ENCODE results near the gene HIBCH.

DNA sequence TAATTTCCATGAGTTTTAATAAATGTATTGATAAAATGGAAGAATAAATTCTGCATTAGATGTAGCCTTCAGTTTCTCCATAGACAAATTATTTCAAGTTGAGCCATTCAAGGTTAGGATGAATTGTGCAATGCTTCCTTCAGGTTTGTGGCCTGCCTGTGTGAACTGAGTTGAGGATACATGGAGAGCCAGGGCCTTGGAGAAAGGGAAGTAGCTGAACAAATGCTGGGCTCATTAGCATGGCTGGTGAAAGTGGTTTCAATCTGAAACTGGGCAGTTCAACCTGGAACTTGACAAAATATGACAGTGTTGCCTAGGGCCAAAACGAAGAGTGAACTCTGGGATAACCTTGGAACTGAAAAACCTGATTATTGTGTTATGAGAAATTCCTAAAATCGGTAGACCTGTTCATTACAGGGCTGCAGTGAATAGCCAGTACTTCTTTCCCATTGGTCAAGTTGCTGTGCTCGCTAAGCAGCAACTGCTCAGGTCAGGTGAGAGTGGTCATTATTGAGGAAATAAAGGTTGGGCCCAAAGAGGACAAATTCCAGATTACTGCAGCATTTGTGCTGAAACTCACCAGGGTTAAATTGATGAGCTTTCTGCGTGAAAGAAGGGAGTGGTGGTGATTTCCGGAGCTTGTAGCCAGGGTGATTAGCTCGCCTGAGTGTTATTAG lies 36.5 kb upstream of the HIBCH start:
- TF ChIP-seq POLR2AphosphoS5 (IDR thresholded peaks at IDR 0.05; ENCODE audit: low read depth, low read length) (no peak), POLR2A (IDR thresholded peaks at IDR 0.05; ENCODE audit: low read depth, low read length) (no peak), SPI1 (IDR thresholded peaks at IDR 0.05; ENCODE audit: low read depth, low read length) (no peak)

All from GM12891 (cell line).